ENCODE measurements around the gene GSK3A. TPM values are rescaled to one million over a fixed set of nuclear protein-coding genes. Genes with fewer than 3 reads are reported as not detected.
A peak's percentile ranks its signal among the peaks of the same experiment; 100 is the strongest.

The GSK3A gene
- total and polyA plus RNA-seq, 2 of the 4 experiments (the other 2 are of a cell fraction), result 8.1 to 43.3 TPM

DNA sequence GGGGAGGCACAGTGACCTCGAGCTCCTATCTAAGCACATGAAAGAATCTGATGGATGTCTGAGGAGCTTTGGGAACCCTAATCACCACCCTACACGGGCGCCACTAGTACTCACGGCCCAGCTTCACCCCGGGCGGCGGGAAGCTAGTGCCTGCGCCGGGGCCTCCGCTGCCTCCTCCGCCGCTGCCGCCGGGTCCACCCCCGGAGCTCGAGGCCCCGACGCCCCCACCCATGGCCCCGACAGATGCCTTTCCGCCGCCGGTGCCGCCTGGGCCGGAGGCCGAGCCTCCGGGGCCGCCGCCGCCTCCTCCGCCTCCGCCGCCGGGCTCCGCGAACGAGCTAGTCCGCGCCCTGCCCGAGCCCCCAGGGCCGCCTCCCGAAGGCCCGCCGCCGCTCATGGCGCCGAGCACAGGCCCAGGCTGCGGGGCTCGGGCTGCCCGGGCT is 312 bp downstream of the GSK3A start (continued):
- TF ChIP-seq MAFK (IDR thresholded peaks at IDR 0.05; ENCODE audit: low read depth, low read length) (no peak), CHD1 (IDR thresholded peaks at IDR 0.05; ENCODE audit: low read depth, low read length) (no peak), FOS (IDR thresholded peaks at IDR 0.05; ENCODE audit: low read depth, low read length) (no peak), RAD21 (IDR thresholded peaks at IDR 0.05; ENCODE audit: low read length) (no peak), POLR2A (IDR thresholded peaks at IDR 0.05; ENCODE audit: low read depth, low read length) (no peak), MAZ (IDR thresholded peaks at IDR 0.05; ENCODE audit: borderline replicate concordance, low read depth, low read length) (no peak)

DNA sequence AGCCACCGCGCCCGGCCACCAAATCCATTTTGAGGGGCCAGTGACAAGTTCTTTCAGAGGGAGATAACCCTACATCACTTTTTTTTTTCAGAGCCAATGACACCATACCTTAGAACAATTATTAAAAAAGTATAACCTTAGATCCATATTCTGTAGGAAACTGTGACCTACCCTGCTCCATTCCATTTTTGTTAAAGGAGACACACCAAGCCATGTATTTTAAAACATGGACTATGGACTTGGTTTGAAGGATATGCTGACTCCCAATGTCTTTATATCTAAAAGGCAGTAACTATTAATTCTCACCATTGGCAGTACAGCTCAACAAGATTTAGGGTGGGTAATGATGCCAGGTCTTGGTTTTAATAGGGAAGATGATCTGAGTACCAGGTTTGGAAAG is 1.1 kb downstream of the GSK3A start:
- peak overlapping the region; percentile 98 for H3K9ac ChIP-seq (ENCODE audit: low read depth, low read length)
- no CpG with 5 or more reads among the region's 3 CpGs for WGBS, 2 experiments (ENCODE audit: extremely low coverage in 2 of 2, insufficient read length in 1 of 2)
- H3K4me2 ChIP-seq (ENCODE audit: low read depth, low read length), result peak overlapping the region; percentile 96
- BruUV-seq (replicated peaks), result TSS peak; percentile 33
- H3K27ac ChIP-seq (ENCODE audit: insufficient read depth, low read length), result no peak overlapping the region
- in situ Hi-C loops (cut with MboI; ENCODE audit: low sequenced_read_pairs), result no loop called here
- H4K5ac ChIP-seq (ENCODE audit: low read depth, low read length), result no peak overlapping the region
- H2AK9ac ChIP-seq (replicated peaks; ENCODE audit: low read depth, low read length, poor library complexity), result no peak overlapping the region
- H3K56ac ChIP-seq (ENCODE audit: extremely low read depth, insufficient read depth, low read length), result no peak overlapping the region
- H3K4me3 ChIP-seq (ENCODE audit: insufficient read depth, low read depth, low read length), result peak overlapping the region; percentile 91; the same call in 1 of the 2 replicates
- H2AFZ ChIP-seq (replicated peaks; ENCODE audit: low read length, poor library complexity), result no peak overlapping the region
- POLR2A ChIA-PET (ENCODE audit: unreplicated experiment), result no interaction called here
- dilution Hi-C loops (cut with HindIII; ENCODE audit: low sequenced_read_pairs, unreplicated experiment), result no loop called here
- H4K91ac ChIP-seq (ENCODE audit: insufficient read depth, low read depth, low read length), result no peak overlapping the region
- peak overlapping the region; percentile 98; the same call in 1 of the 2 replicates for H3K23ac ChIP-seq (ENCODE audit: low read depth, low read length)
- no peak overlapping the region for H2BK5ac ChIP-seq (ENCODE audit: low read depth, low read length, poor library complexity, severe bottlenecking)
- peaks cover 17 to 65% of the 10 kb centered on the region in 2 experiments for H3K79me1 ChIP-seq (ENCODE audit: low read depth in 1 of 2, low read length in 2 of 2)
- intact Hi-C loops (cut with micrococcal nuclease), result loop anchor here (5.0 kb wide), 1 partner anchor 134 kb away; no protein-coding TSS in a partner anchor
- H3K18ac ChIP-seq (ENCODE audit: low read depth, low read length), result no peak overlapping the region
- no peak overlapping the region for H2BK15ac ChIP-seq (ENCODE audit: low read depth, low read length)
- peaks cover 6% of the 10 kb centered on the region for H3K4me1 ChIP-seq (ENCODE audit: control insufficient read depth, insufficient read depth, low read length)
- H2BK20ac ChIP-seq (ENCODE audit: low read depth, low read length), result no peak overlapping the region
- H2AK5ac ChIP-seq (ENCODE audit: low read depth, low read length), result no peak overlapping the region
- H3K4ac ChIP-seq (ENCODE audit: low read depth, low read length), result peak overlapping the region; percentile 79; the same call in 1 of the 2 replicates
- no peak for TF ChIP-seq MAFK (IDR thresholded peaks at IDR 0.05; ENCODE audit: low read depth, low read length)
- TF ChIP-seq, protein P1, sequence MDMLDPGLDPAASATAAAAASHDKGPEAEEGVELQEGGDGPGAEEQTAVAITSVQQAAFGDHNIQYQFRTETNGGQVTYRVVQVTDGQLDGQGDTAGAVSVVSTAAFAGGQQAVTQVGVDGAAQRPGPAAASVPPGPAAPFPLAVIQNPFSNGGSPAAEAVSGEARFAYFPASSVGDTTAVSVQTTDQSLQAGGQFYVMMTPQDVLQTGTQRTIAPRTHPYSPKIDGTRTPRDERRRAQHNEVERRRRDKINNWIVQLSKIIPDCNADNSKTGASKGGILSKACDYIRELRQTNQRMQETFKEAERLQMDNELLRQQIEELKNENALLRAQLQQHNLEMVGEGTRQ (IDR thresholded peaks at IDR 0.05; ENCODE audit: low read depth, low read length), result no peak
- no peak for TF ChIP-seq MXI1 (IDR thresholded peaks at IDR 0.05; ENCODE audit: borderline replicate concordance, low read depth, low read length)
- no peak for TF ChIP-seq NFE2L2 (IDR thresholded peaks at IDR 0.05; ENCODE audit: low read depth, low read length)
- TF ChIP-seq RAD21 (IDR thresholded peaks at IDR 0.05; ENCODE audit: low read length), result no peak
- no peak for TF ChIP-seq MAZ (IDR thresholded peaks at IDR 0.05; ENCODE audit: borderline replicate concordance, low read depth, low read length)
- no peak for TF ChIP-seq CHD1 (IDR thresholded peaks at IDR 0.05; ENCODE audit: low read depth, low read length)
- TF ChIP-seq, protein P2, sequence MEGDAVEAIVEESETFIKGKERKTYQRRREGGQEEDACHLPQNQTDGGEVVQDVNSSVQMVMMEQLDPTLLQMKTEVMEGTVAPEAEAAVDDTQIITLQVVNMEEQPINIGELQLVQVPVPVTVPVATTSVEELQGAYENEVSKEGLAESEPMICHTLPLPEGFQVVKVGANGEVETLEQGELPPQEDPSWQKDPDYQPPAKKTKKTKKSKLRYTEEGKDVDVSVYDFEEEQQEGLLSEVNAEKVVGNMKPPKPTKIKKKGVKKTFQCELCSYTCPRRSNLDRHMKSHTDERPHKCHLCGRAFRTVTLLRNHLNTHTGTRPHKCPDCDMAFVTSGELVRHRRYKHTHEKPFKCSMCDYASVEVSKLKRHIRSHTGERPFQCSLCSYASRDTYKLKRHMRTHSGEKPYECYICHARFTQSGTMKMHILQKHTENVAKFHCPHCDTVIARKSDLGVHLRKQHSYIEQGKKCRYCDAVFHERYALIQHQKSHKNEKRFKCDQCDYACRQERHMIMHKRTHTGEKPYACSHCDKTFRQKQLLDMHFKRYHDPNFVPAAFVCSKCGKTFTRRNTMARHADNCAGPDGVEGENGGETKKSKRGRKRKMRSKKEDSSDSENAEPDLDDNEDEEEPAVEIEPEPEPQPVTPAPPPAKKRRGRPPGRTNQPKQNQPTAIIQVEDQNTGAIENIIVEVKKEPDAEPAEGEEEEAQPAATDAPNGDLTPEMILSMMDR (conservative IDR thresholded peaks at IDR 0.05; ENCODE audit: low read depth, low read length), result no peak
- CTCF ChIA-PET, result interaction anchor here (1.1 kb wide), 1 partner anchor 8 kb away, joined by 3 read pairs; no protein-coding TSS in a partner anchor
- H3K36me3 ChIP-seq (ENCODE audit: control insufficient read depth, insufficient read depth, low read length), result peaks cover 13% of the 10 kb centered on the region
- H4K20me1 ChIP-seq (ENCODE audit: insufficient read depth, low read length), result peaks cover 10% of the 10 kb centered on the region
- no peaks in the 10 kb centered on the region for H3K27me3 ChIP-seq (ENCODE audit: control insufficient read depth, insufficient read depth, low read length)
- peak overlapping the region; percentile 61; the same call in 1 of the 2 replicates for H3K14ac ChIP-seq (replicated peaks; ENCODE audit: low read depth, low read length)
- no peak overlapping the region for H4K8ac ChIP-seq (ENCODE audit: low read depth in 2 of 2, low read length in 2 of 2)
- ATAC-seq (ENCODE audit: low read depth) (no peak), DNase-seq (no peak)
- H3K9me1 ChIP-seq (ENCODE audit: insufficient read depth, low read length), result peaks cover 4% of the 10 kb centered on the region; the same call in 1 of the 2 replicates
- no peak overlapping the region for H2BK120ac ChIP-seq (ENCODE audit: low read depth, low read length)
- no peaks in the 10 kb centered on the region for H3K9me3 ChIP-seq (ENCODE audit: control insufficient read depth, insufficient read depth, low read length)

All from IMR-90 (cell line).